Erythroblast (primary cell): ENCODE measurements around the gene GNB4.

ENCODE experiments used
- GATA1 ChIP-seq: IDR thresholded peaks from 2 replicates; pipeline ENCODE4 v1.6.1; 2011; ENCODE audit warnings: low read depth, mild to moderate bottlenecking, control low read depth, low read length, moderate library complexity
- POLR2A ChIP-seq: IDR thresholded peaks from 2 replicates; pipeline ENCODE4 v1.6.1; 2011; ENCODE audit warnings: mild to moderate bottlenecking, low read length

DNA sequence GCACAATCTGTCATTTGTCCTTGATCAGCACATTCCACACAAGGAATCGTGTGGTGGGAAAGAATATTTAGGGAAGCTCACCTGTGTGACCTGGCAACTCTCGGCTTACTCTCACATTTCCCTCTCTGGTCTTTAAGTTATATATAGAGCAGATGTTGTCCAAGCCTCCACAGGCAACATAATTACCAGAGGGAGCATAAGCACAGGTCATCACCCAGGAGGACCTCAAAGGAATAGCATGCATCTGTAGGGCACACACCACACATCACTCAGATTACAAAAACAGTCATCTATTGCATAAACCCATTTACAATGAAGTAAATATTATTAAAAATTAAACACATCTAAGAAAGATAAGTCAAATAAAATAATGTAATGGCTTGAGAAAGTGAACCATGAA lies 36.5 kb downstream of the GNB4 start:
- no peak for TF ChIP-seq POLR2A
- no peak for TF ChIP-seq GATA1
